NB4 (cell line): ENCODE measurements around the gene GOLGA1.

Experiments used
- POLR2A ChIP-seq: IDR thresholded peaks from 2 replicates; pipeline ENCODE4 v1.6.1; 2011; ENCODE audit warnings: mild to moderate bottlenecking; ENCODE audit not compliant: insufficient read length; ENCODE audit errors: extremely low read depth
- TF ChIP-seq, protein P1 (sequence below): IDR thresholded peaks from one replicate; pipeline ENCODE4 v1.5.1; 2012; ENCODE audit warnings: low read depth, low read length

DNA sequence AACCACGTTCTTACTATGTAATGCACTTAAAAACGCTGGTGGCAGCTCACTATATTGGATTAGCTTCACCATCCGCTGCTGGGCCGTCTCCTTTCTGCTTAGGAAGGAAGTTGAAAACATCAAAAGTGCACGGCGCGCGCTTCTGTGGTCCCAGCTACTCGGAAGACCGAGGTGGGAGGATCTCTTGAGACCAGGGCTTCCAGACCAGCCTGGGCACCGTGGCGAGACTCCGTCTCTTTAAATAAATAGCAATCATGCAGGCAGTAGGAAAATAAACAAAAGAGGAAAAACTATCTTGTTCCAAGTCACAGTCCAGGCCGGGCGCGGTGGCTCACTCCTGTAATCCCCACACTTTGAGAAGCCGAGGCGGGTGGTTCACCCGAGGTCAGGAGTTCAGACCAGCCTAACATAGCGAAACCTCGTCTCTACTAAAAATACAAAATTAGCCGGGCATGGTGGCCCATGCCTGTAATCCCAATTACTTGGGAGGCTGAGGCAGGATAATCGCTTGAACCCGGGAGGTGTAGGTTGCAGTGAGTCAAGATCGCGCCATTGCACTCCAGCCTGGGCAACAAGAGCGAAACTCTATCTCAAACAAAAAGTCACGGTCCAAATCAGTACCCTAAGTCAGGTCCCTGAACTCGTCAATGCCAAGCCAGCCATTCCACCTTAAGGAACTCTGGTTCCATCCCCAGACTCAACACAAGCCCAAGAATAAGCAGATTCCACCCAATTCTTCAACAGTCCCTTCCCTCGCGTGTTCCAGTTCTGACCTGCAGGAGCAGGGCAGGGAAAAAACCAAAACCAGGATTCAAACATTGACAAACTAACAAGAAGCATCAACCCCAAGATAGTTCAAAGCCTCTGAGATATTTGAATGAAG lies 1.0 kb upstream of the GOLGA1 start:
- TF ChIP-seq, protein P1, sequence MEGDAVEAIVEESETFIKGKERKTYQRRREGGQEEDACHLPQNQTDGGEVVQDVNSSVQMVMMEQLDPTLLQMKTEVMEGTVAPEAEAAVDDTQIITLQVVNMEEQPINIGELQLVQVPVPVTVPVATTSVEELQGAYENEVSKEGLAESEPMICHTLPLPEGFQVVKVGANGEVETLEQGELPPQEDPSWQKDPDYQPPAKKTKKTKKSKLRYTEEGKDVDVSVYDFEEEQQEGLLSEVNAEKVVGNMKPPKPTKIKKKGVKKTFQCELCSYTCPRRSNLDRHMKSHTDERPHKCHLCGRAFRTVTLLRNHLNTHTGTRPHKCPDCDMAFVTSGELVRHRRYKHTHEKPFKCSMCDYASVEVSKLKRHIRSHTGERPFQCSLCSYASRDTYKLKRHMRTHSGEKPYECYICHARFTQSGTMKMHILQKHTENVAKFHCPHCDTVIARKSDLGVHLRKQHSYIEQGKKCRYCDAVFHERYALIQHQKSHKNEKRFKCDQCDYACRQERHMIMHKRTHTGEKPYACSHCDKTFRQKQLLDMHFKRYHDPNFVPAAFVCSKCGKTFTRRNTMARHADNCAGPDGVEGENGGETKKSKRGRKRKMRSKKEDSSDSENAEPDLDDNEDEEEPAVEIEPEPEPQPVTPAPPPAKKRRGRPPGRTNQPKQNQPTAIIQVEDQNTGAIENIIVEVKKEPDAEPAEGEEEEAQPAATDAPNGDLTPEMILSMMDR: no peak
- TF ChIP-seq POLR2A: no peak
